Mesothelial cell of epicardium (in vitro differentiated cells): ENCODE measurements around the gene FHL2. TPM values are rescaled to one million over a fixed set of nuclear protein-coding genes. Genes with fewer than 3 reads are reported as not detected.

Experiments
- DNase-seq, 2 experiments: peaks; one replicate each; pipeline ENCODE4 v3.0.0; 2021; ENCODE audit warnings: low spot score in 2 of 2; ENCODE audit not compliant: unreplicated experiment in 2 of 2
- H3K27ac Mint-ChIP-seq: 2 replicates; pipeline ENCODE4 v1.8.0; 2021; ENCODE audit warnings: mixed read lengths
- H3K27me3 Mint-ChIP-seq: 2 replicates; pipeline ENCODE4 v1.8.0; 2021; ENCODE audit warnings: low read depth, mixed read lengths
- H3K36me3 Mint-ChIP-seq: 2 replicates; pipeline ENCODE4 v1.8.0; 2021; ENCODE audit warnings: mixed read lengths
- H3K4me1 Mint-ChIP-seq: 2 replicates; pipeline ENCODE4 v1.8.0; 2021; ENCODE audit warnings: mixed read lengths
- H3K4me3 Mint-ChIP-seq: 2 replicates; pipeline ENCODE4 v1.8.0; 2021; ENCODE audit warnings: mild to moderate bottlenecking, moderate library complexity, mixed read lengths
- H3K9me3 Mint-ChIP-seq: 2 replicates; pipeline ENCODE4 v1.8.0; 2021; ENCODE audit warnings: mixed read lengths
- total RNA-seq: library from RNA; stranded (reverse); gene quantifications from 3 replicates; pipeline ENCODE4 v1.2.1, GENCODE V29; 2021
- TF ChIP-seq, protein P1 (sequence below): fragments of 200-600 bp; sonication (generic); IDR thresholded peaks from one replicate; pipeline ENCODE4 v1.5.0; 2021; ENCODE audit warnings: antibody characterized with exemption; ENCODE audit not compliant: unreplicated experiment

FHL2 gene
- total RNA-seq, 1 donor from 2014 or later = 37.9 TPM

DNA sequence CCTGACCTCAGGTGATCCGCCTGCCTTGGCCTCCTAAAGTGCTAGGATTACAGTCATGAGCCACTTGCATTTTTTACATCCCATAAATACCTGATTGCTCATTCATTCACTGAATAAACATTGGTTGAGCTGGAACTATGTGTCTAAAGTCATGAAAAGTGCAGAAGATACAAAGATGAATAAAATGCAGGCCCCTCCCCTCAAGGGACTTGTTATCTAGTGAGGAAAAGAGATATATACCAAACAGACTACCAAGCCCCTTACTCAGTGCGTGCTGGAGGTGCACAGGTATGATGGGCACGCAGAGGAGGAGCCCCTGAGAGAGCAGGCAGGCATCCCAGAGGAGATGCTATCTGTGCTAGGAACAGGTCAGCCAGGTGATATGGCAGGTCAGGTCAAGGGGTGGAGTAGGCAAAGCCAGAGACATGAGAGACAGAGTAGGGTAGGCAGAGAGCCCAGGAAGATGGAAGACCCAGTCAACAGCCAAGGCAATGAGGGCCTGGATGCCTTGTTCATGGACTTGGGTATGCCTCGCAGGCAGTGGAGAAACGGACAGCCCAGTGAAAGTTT lies 7.7 kb downstream of the FHL2 start:
- Mint-ChIP-seq H3K4me3 (no peak overlapping the region), H3K27ac (peak overlapping the region; percentile 13), H3K36me3 (peaks cover 15% of the 10 kb centered on the region), H3K27me3 (no peaks in the 10 kb centered on the region), H3K9me3 (no peaks in the 10 kb centered on the region), H3K4me1 (peaks cover 51% of the 10 kb centered on the region)
- no peak for DNase-seq
- TF ChIP-seq, protein P1, sequence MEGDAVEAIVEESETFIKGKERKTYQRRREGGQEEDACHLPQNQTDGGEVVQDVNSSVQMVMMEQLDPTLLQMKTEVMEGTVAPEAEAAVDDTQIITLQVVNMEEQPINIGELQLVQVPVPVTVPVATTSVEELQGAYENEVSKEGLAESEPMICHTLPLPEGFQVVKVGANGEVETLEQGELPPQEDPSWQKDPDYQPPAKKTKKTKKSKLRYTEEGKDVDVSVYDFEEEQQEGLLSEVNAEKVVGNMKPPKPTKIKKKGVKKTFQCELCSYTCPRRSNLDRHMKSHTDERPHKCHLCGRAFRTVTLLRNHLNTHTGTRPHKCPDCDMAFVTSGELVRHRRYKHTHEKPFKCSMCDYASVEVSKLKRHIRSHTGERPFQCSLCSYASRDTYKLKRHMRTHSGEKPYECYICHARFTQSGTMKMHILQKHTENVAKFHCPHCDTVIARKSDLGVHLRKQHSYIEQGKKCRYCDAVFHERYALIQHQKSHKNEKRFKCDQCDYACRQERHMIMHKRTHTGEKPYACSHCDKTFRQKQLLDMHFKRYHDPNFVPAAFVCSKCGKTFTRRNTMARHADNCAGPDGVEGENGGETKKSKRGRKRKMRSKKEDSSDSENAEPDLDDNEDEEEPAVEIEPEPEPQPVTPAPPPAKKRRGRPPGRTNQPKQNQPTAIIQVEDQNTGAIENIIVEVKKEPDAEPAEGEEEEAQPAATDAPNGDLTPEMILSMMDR = no peak

DNA sequence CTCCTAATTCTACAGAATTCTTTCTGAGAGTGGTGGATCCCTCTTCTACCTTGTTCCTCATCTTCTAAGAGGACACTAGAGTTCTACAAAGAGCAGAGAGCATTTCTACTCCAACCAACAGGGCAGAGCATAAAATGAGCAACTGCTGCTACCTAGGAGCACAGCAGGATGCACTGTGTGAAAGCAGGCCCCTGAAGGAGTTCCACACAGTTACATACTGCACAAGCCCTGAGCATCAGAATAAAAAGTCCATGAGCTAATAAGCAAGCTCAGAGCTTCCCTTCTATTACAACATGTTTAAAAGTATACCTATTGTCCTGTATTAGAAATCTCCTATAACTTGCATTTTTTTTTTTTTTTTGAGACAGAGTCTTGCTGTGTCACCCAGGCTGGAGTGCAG lies 8.4 kb downstream of the FHL2 start:
- no peaks in the 10 kb centered on the region for H3K27me3 Mint-ChIP-seq
- H3K4me1 Mint-ChIP-seq = peaks cover 45% of the 10 kb centered on the region
- peak overlapping the region; percentile 25 for H3K27ac Mint-ChIP-seq
- H3K9me3 Mint-ChIP-seq = no peaks in the 10 kb centered on the region
- TF ChIP-seq, protein P1 = no peak
- peaks cover 14% of the 10 kb centered on the region for H3K36me3 Mint-ChIP-seq
- no peak overlapping the region for H3K4me3 Mint-ChIP-seq
- DNase-seq = no peak

DNA sequence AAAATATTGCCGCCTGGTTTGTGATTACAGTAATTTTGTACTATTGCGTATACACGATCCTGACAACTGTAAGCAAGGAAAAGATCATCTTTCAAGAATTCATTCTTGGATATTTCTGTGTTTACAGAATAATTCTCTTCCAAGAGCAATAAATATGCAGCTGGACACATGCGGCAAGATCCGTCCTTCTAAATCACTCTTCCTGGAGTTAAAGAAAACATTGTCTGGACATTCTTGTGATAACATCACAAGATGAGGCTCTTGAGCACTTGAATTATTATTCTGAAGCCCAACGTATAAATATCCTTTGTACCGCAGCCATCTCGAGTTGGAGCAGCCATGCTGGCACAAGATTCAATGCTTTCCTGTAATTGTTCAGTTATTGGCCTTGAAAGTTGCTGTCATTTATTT lies 9.9 kb downstream of the FHL2 start:
- Mint-ChIP-seq H3K9me3 (no peaks in the 10 kb centered on the region), H3K27me3 (no peaks in the 10 kb centered on the region), H3K4me3 (no peak overlapping the region), H3K27ac (peak overlapping the region; percentile 91), H3K4me1 (peaks cover 38% of the 10 kb centered on the region), H3K36me3 (peaks cover 25% of the 10 kb centered on the region)
- no peak for DNase-seq
- TF ChIP-seq, protein P1 = no peak

DNA sequence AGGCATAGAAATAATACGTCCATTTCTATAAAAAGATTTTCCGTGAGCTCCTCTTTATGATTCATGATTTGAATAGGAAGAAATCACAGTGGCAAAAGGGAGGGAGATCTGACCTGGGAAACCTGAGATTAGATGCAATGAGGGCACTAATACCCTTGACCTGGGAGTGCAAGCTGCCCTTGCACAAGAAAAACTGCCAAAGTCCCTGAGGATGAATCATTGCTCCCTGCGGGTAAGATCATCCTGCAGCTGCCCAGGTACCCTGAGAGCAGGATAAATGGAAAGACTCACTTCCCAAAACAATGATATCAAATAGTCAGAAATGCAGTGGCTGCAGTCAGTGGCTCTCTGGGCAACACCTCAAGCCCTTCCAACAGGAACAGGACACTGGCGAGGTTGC lies 11.6 kb downstream of the FHL2 start:
- Mint-ChIP-seq H3K9me3 (no peaks in the 10 kb centered on the region), H3K36me3 (peaks cover 27% of the 10 kb centered on the region), H3K4me1 (peaks cover 39% of the 10 kb centered on the region), H3K4me3 (no peak overlapping the region), H3K27ac (no peak overlapping the region), H3K27me3 (no peaks in the 10 kb centered on the region)
- no peak for DNase-seq
- TF ChIP-seq, protein P1 = no peak

DNA sequence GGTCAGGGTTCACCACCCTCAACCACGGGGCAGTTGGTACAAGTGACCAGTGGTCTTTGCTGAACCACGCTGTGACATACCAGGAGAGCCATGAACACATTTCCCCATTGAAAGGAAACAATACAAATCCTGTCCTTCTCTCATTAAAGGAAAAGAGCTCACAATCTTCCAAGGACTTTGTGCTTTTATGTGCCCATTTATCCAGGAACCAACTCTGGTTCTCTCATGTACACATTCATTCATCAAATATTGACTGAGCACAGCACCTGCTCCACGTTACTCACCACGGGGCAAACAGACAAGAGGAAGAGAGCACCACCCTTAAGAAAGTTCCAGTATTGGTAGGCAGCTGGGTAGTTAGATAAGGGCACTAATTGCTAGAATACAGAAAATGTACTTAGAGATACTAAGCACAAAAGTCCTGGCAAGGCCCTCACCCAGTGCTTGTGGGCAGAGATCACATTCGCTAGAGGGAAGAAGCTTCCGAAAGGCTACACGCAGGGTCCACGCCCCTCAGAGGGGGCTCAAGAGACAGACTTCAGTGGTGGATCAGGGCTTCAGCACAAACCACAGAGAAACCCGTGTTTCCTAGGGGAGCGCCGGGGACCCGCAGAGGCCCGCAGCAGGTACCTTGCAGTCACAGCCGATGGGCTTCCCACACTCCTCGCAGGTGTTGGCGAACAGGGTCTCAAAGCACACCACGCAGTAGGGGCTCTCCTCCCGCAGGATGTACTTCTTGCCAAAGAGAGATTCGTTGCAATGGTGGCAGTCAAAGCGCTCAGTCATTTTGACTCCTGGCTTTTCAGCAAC lies 12.9 kb downstream of the FHL2 start:
- Mint-ChIP-seq H3K27me3 (no peaks in the 10 kb centered on the region), H3K9me3 (no peaks in the 10 kb centered on the region), H3K4me3 (no peak overlapping the region), H3K36me3 (peaks cover 30% of the 10 kb centered on the region), H3K4me1 (peaks cover 36% of the 10 kb centered on the region), H3K27ac (no peak overlapping the region)
- TF ChIP-seq, protein P1 = no peak
- DNase-seq = no peak
